HFFc6 (cell line): Measurements from ENCODE around the gene ADAMTS17. TPM values are rescaled to one million over a fixed set of nuclear protein-coding genes. Genes with fewer than 3 reads are reported as not detected.

Experiments used
- DNase-seq: peaks from one replicate; pipeline ENCODE4 v3.0.0-alpha.2; 2018
- H3K27ac Mint-ChIP-seq: 2 replicates; pipeline ENCODE4 v1.8.0; 2020; ENCODE audit warnings: mild to moderate bottlenecking, mixed read lengths
- H3K27me3 Mint-ChIP-seq: 2 replicates; pipeline ENCODE4 v1.8.0; 2021; ENCODE audit warnings: mild to moderate bottlenecking, moderate library complexity, mixed read lengths; ENCODE audit not compliant: insufficient read depth
- H3K36me3 Mint-ChIP-seq: 2 replicates; pipeline ENCODE4 v1.8.0; 2021; ENCODE audit warnings: low read depth, mixed read lengths
- H3K4me1 Mint-ChIP-seq: 2 replicates; pipeline ENCODE4 v1.8.0; 2020; ENCODE audit warnings: low read depth, mixed read lengths
- H3K4me3 Mint-ChIP-seq: 2 replicates; pipeline ENCODE4 v1.8.0; 2020; ENCODE audit warnings: mild to moderate bottlenecking, moderate library complexity, mixed read lengths
- H3K9me3 Mint-ChIP-seq: 2 replicates; pipeline ENCODE4 v1.8.0; 2020; ENCODE audit warnings: mild to moderate bottlenecking, mixed read lengths
- CTCF ChIP-seq: fragments of 200-600 bp; sonication (generic); IDR thresholded peaks from 2 replicates; pipeline ENCODE4 v1.5.0; 2021; ENCODE audit warnings: antibody characterized with exemption, mild to moderate bottlenecking
- total RNA-seq, 6 experiments: library from RNA; stranded (reverse); fragmentation: NEBNext Ultra II Directional; extraction: Animal tissue kit (Norgen Biotek cat#: 25700); gene quantifications; 2 replicates in 1 of 6; 3 replicates in 5 of 6; pipeline ENCODE4 v1.2.3, GENCODE V29; 2021

ADAMTS17 gene
- total RNA-seq, 6 experiments from 2014 or later, result not detected

GRCh38 chr15:100099976-100100375 is 241.8 kb downstream of the ADAMTS17 start:
- DNase-seq, result no peak
- H3K27ac Mint-ChIP-seq, result no peak overlapping the region
- no peaks in the 10 kb centered on the region for H3K4me1 Mint-ChIP-seq
- TF ChIP-seq CTCF, result no peak
- peaks cover 58% of the 10 kb centered on the region; the same call in 1 of the 2 replicates for H3K9me3 Mint-ChIP-seq
- no peaks in the 10 kb centered on the region for H3K36me3 Mint-ChIP-seq
- H3K4me3 Mint-ChIP-seq, result no peak overlapping the region
- peaks cover 9% of the 10 kb centered on the region; the same call in 1 of the 2 replicates for H3K27me3 Mint-ChIP-seq

GRCh38 chr15:100098705-100099104 is 243.1 kb downstream of the ADAMTS17 start:
- H3K4me1 Mint-ChIP-seq, result peaks cover 5% of the 10 kb centered on the region; the same call in 1 of the 2 replicates
- no peak for TF ChIP-seq CTCF
- no peak for DNase-seq
- no peaks in the 10 kb centered on the region for H3K36me3 Mint-ChIP-seq
- H3K4me3 Mint-ChIP-seq, result no peak overlapping the region
- H3K27me3 Mint-ChIP-seq, result peaks cover 9% of the 10 kb centered on the region; the same call in 1 of the 2 replicates
- H3K27ac Mint-ChIP-seq, result no peak overlapping the region
- peaks cover 55% of the 10 kb centered on the region; the same call in 1 of the 2 replicates for H3K9me3 Mint-ChIP-seq

GRCh38 chr15:100097342-100098127 is 244.2 kb downstream of the ADAMTS17 start:
- DNase-seq, result no peak
- Mint-ChIP-seq H3K36me3 (no peaks in the 10 kb centered on the region), H3K27ac (no peak overlapping the region), H3K4me3 (no peak overlapping the region), H3K27me3 (peaks cover 6% of the 10 kb centered on the region; the same call in 1 of the 2 replicates), H3K9me3 (peaks cover 55% of the 10 kb centered on the region; the same call in 1 of the 2 replicates), H3K4me1 (peaks cover 9% of the 10 kb centered on the region; the same call in 1 of the 2 replicates)
- TF ChIP-seq CTCF, result no peak

- TF ChIP-seq CTCF, result no peak
- Mint-ChIP-seq H3K9me3 (peaks cover 57% of the 10 kb centered on the region), H3K36me3 (no peaks in the 10 kb centered on the region), H3K4me1 (peaks cover 9% of the 10 kb centered on the region; the same call in 1 of the 2 replicates), H3K4me3 (no peak overlapping the region), H3K27me3 (peaks cover 4% of the 10 kb centered on the region; the same call in 1 of the 2 replicates), H3K27ac (no peak overlapping the region)
- no peak for DNase-seq
Measured at GRCh38 chr15:100096700-100097099, 245.1 kb downstream of the ADAMTS17 start.

GRCh38 chr15:100096248-100096600 is 245.6 kb downstream of the ADAMTS17 start:
- Mint-ChIP-seq H3K27ac (no peak overlapping the region), H3K9me3 (peaks cover 60% of the 10 kb centered on the region), H3K27me3 (peaks cover 4% of the 10 kb centered on the region; the same call in 1 of the 2 replicates), H3K4me3 (no peak overlapping the region), H3K4me1 (peaks cover 9% of the 10 kb centered on the region; the same call in 1 of the 2 replicates), H3K36me3 (no peaks in the 10 kb centered on the region)
- TF ChIP-seq CTCF, result no peak
- DNase-seq, result no peak
